ENCODE measurements around the gene STRBP. TPM values are rescaled to one million over a fixed set of nuclear protein-coding genes. Genes with fewer than 3 reads are reported as not detected.

Gene STRBP
- total and polyA plus RNA-seq, 8 donors, result 16.5 to 40.4 (median 36.8) TPM

DNA sequence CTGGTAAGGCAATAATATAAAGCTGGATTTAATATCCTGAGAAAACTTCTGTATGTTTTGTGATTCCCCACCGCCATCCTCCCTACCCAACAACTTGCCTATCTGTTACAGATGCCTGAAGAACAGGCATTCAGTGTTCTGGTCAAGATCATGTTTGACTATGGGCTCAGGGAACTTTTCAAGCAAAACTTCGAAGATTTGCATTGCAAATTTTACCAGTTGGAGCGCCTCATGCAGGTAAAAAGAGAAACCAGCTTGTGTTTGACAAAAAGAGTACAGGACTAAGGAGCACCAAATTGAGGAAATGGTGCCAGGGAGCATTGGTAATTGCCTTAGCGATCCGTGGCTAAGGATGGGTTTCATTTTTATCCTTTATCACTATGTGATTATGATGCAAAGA lies 194.9 kb downstream of the STRBP start:
- peaks cover 0 to 56% of the 10 kb centered on the region in 2 donors for H3K36me3 ChIP-seq
- H3K27ac ChIP-seq, result peak overlapping the region; percentile 1 to 16
- TF ChIP-seq, protein P1, sequence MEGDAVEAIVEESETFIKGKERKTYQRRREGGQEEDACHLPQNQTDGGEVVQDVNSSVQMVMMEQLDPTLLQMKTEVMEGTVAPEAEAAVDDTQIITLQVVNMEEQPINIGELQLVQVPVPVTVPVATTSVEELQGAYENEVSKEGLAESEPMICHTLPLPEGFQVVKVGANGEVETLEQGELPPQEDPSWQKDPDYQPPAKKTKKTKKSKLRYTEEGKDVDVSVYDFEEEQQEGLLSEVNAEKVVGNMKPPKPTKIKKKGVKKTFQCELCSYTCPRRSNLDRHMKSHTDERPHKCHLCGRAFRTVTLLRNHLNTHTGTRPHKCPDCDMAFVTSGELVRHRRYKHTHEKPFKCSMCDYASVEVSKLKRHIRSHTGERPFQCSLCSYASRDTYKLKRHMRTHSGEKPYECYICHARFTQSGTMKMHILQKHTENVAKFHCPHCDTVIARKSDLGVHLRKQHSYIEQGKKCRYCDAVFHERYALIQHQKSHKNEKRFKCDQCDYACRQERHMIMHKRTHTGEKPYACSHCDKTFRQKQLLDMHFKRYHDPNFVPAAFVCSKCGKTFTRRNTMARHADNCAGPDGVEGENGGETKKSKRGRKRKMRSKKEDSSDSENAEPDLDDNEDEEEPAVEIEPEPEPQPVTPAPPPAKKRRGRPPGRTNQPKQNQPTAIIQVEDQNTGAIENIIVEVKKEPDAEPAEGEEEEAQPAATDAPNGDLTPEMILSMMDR (IDR thresholded peaks at IDR 0.05), result no peak
- H3K9me3 ChIP-seq, result no peaks in the 10 kb centered on the region
- H3K4me1 ChIP-seq, result peaks cover 0 to 6% of the 10 kb centered on the region in 2 donors
- intact Hi-C loops (cut with DNase I), result no loop called here
- ATAC-seq (no peak), DNase-seq (no peak)
- no peaks in the 10 kb centered on the region for H3K27me3 ChIP-seq
- H3K4me3 ChIP-seq, result no peak overlapping the region

DNA sequence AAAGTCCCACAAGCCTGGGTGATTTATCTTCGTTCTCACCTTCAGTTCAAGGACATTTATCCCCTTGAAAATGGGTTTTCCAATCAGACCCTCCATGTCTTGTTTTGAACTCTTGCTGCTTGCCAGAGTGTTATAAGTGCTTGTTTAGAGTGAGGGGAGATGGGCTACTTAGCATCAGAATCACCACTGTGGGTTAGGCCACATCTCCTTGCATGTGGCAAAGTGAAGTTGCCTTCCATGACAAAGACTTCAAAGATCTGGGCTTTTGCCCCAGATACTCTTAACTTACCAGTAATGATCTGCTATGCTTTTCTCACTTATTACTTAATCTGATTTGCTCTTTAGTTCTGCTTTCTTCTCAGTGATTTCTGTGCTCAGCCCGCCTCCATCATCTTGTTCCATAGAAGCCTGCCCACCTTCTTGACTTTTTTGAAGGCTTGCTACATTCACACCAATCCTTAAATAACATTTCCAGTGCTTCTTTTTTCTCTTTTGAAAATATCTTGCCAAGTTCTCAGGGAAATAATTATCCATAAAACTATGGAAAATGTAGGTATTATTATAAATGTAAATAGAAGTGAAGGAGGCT lies 195.9 kb downstream of the STRBP start:
- DNase-seq (no peak), ATAC-seq (no peak)
- Histone ChIP-seq H3K27ac (no peak overlapping the region), H3K36me3 (peaks cover 0 to 56% of the 10 kb centered on the region in 2 donors), H3K4me3 (no peak overlapping the region), H3K27me3 (no peaks in the 10 kb centered on the region), H3K9me3 (no peaks in the 10 kb centered on the region), H3K4me1 (peaks cover 0 to 6% of the 10 kb centered on the region in 2 donors)
- TF ChIP-seq, protein P1 (IDR thresholded peaks at IDR 0.05), result no peak
- intact Hi-C loops (cut with DNase I), result no loop called here

Other genes with a start within 250 kb of the STRBP start
- under 1 TPM; 0.37 to 0.41 TPM for gene GPR21, start 234.9 kb downstream of the STRBP start, total RNA-seq
- under 1 TPM in 3 of 6 donors, not detected in 3; 0.22 to 0.63 (median 0.43) TPM for gene GPR21, start 234.9 kb downstream of the STRBP start, polyA plus RNA-seq (ENCODE audit: insufficient read length in 6 of 6)
- under 1 TPM; 0.08 to 0.09 TPM for gene CRB2, start 87.6 kb upstream of the STRBP start, total RNA-seq
- under 1 TPM; 0.21 to 0.58 (median 0.44) TPM for gene CRB2, start 87.6 kb upstream of the STRBP start, polyA plus RNA-seq (ENCODE audit: insufficient read length in 6 of 6)